Ishikawa (cell line): Measurements from ENCODE around the gene ACOT12.
A peak's percentile ranks its signal among the peaks of the same experiment; 100 is the strongest.

Experiments
- CEBPB ChIP-seq: IDR thresholded peaks from 2 replicates; pipeline ENCODE4 v1.6.1; 2012
- CREB1 ChIP-seq: IDR thresholded peaks from 2 replicates; pipeline ENCODE4 v1.6.1; 2012; ENCODE audit warnings: low read depth
- EGR1 ChIP-seq: IDR thresholded peaks from 2 replicates; pipeline ENCODE4 v1.6.1; 2012
- EP300 ChIP-seq: IDR thresholded peaks from 2 replicates; pipeline ENCODE4 v1.6.1; 2012; ENCODE audit warnings: borderline replicate concordance
- FOXM1 ChIP-seq: IDR thresholded peaks from 2 replicates; pipeline ENCODE4 v1.6.1; 2012; ENCODE audit warnings: low read depth, borderline replicate concordance
- NFIC ChIP-seq: IDR thresholded peaks from 2 replicates; pipeline ENCODE4 v1.6.1; 2012
- RAD21 ChIP-seq: IDR thresholded peaks from 2 replicates; pipeline ENCODE4 v1.6.1; 2012; ENCODE audit warnings: low read depth
- TAF1 ChIP-seq: IDR thresholded peaks from 2 replicates; pipeline ENCODE4 v1.6.1; 2012; ENCODE audit warnings: low read depth, mild to moderate bottlenecking
- TCF12 ChIP-seq: IDR thresholded peaks from 2 replicates; pipeline ENCODE4 v1.6.1; 2012; ENCODE audit warnings: low read depth
- TEAD4 ChIP-seq: IDR thresholded peaks from 2 replicates; pipeline ENCODE4 v1.6.1; 2012
- YY1 ChIP-seq: IDR thresholded peaks from 2 replicates; pipeline ENCODE4 v1.6.1; 2012; ENCODE audit warnings: low read depth
- ZBTB7A ChIP-seq: IDR thresholded peaks from 2 replicates; pipeline ENCODE4 v1.6.1; 2012; ENCODE audit warnings: low read depth
- TF ChIP-seq, protein P1 (sequence below): IDR thresholded peaks from 2 replicates; pipeline ENCODE4 v1.6.1; 2012
- TF ChIP-seq, protein P2 (sequence below): IDR thresholded peaks from 2 replicates; pipeline ENCODE4 v1.6.1; 2012
- TF ChIP-seq, protein P3 (sequence below): IDR thresholded peaks from 2 replicates; pipeline ENCODE4 v1.6.1; 2012; ENCODE audit warnings: low read depth, mild to moderate bottlenecking

ACOT12 gene

DNA sequence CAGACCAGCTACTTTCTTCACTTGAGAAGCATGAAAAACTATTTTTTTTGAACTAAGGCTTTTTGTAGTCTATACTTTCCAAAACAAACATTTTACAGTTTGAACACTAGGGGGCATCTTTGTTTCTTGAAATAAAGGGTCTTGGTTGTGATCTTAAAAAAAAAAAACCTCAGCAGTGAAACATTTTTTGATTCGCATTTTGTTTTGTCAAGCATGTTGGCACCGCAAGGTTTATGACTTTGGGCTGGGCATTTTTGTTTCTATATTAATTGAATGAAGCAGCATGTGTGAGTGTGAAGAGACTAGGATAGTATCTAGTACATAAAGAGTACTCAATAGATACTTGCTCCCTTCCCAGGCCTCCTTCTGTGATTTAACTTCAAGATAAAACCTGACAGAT lies 31.6 kb upstream of the ACOT12 start:
- TF ChIP-seq CREB1, result no peak
- TF ChIP-seq FOXM1, result no peak
- TF ChIP-seq RAD21, result peak; percentile 64
- TF ChIP-seq TEAD4, result no peak
- no peak for TF ChIP-seq NFIC
- TF ChIP-seq EP300, result no peak
- TF ChIP-seq, protein P1, sequence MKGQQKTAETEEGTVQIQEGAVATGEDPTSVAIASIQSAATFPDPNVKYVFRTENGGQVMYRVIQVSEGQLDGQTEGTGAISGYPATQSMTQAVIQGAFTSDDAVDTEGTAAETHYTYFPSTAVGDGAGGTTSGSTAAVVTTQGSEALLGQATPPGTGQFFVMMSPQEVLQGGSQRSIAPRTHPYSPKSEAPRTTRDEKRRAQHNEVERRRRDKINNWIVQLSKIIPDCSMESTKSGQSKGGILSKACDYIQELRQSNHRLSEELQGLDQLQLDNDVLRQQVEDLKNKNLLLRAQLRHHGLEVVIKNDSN, result no peak
- TF ChIP-seq, protein P2, sequence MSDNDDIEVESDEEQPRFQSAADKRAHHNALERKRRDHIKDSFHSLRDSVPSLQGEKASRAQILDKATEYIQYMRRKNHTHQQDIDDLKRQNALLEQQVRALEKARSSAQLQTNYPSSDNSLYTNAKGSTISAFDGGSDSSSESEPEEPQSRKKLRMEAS, result no peak

DNA sequence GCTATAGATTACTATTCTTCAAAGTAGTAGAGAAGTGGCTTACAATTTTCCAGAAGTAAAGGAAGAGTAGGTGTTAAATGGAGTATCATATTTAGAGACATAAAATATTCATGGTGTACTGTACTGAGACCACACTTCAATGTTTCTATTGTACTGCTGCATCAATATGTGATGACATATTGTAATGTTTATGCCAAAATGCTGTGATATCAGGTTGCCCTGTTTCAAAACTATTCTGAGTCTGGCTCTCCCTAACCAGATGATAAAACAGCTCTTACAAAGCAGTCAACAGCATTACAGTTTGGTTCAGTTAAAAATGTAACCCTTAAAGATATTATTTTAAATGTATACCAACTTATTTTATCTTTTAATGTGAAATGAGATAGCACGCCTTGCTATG lies 30.8 kb upstream of the ACOT12 start:
- TF ChIP-seq EP300 (no peak), CEBPB (no peak), TAF1 (no peak), NFIC (no peak), CREB1 (no peak), ZBTB7A (no peak), FOXM1 (no peak), TEAD4 (no peak)
- TF ChIP-seq, protein P1, result no peak
- TF ChIP-seq, protein P3, sequence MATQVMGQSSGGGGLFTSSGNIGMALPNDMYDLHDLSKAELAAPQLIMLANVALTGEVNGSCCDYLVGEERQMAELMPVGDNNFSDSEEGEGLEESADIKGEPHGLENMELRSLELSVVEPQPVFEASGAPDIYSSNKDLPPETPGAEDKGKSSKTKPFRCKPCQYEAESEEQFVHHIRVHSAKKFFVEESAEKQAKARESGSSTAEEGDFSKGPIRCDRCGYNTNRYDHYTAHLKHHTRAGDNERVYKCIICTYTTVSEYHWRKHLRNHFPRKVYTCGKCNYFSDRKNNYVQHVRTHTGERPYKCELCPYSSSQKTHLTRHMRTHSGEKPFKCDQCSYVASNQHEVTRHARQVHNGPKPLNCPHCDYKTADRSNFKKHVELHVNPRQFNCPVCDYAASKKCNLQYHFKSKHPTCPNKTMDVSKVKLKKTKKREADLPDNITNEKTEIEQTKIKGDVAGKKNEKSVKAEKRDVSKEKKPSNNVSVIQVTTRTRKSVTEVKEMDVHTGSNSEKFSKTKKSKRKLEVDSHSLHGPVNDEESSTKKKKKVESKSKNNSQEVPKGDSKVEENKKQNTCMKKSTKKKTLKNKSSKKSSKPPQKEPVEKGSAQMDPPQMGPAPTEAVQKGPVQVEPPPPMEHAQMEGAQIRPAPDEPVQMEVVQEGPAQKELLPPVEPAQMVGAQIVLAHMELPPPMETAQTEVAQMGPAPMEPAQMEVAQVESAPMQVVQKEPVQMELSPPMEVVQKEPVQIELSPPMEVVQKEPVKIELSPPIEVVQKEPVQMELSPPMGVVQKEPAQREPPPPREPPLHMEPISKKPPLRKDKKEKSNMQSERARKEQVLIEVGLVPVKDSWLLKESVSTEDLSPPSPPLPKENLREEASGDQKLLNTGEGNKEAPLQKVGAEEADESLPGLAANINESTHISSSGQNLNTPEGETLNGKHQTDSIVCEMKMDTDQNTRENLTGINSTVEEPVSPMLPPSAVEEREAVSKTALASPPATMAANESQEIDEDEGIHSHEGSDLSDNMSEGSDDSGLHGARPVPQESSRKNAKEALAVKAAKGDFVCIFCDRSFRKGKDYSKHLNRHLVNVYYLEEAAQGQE, result no peak

DNA sequence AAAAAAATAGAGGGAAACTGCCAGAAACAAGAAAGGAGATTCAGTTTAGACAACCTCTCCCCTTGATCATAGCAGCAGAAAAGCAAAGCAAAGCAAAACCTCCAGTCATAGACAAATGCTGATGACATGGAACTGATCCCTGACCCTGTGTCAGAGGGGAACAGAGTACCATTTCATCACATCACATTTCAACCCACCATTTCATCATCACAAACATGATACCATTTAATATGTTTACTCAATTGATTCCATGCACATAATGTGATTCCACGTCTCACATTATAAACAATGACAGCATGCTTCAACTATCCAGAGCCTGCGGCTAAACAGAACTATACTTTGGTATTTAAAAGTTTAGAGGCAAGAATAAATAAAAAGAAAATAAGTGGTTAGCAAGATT lies 28.7 kb upstream of the ACOT12 start:
- TF ChIP-seq EP300 (no peak), RAD21 (no peak), CEBPB (no peak), FOXM1 (no peak), TEAD4 (no peak), TAF1 (no peak), CREB1 (no peak), NFIC (no peak), TCF12 (no peak), YY1 (no peak), ZBTB7A (no peak), EGR1 (no peak)
- TF ChIP-seq, protein P3, result no peak
- TF ChIP-seq, protein P1, result no peak
- TF ChIP-seq, protein P2, result no peak

DNA sequence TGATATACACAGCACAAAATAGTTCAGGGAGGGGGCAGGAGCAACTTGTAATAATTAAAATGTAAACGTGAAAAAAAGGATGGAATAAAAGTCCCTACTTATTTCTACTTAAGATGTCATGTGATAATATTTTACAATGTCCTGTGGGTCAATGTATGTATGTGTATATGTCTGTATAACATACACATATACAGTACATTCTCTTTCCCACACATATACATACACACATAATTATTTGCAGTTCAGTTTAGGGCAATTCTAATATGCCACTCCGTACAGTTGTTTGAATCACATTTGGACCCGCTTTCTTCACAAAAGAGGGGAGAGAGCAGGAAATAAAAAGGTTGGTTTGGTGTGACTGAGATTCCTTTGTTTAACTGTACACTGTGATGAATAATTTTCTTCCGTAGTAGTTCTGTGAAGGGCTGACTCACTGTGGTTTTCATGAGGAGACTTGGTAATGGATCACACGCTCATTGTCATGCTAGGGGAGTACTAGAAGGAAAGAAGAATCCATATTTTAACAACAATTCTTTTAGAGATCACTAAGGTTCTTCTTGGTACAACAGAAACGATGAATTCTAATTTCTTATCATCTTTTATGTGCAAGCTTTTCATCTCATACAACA lies 26.2 kb upstream of the ACOT12 start:
- TF ChIP-seq YY1 (no peak), RAD21 (no peak), TEAD4 (no peak), NFIC (no peak), CREB1 (no peak), EGR1 (no peak), ZBTB7A (no peak), TCF12 (no peak), TAF1 (no peak), EP300 (no peak), CEBPB (no peak), FOXM1 (no peak)
- TF ChIP-seq, protein P3, result no peak
- TF ChIP-seq, protein P2, result no peak
- TF ChIP-seq, protein P1, result no peak
